Bronchial epithelial cell (primary cell): Measurements from ENCODE around the gene ZNF184. TPM values are rescaled to one million over a fixed set of nuclear protein-coding genes. Genes with fewer than 3 reads are reported as not detected.

Source experiments
- DNase-seq: peaks from one replicate; pipeline ENCODE4 v3.0.0-alpha.2; 2010; ENCODE audit warnings: low read depth
- FAIRE-seq: peaks from 2 replicates; lab custom pipeline; 2011; peaks lifted over from hg19 to GRCh38; lab: Jason Lieb, UNC
- H3K27me3 ChIP-seq: 2 replicates; pipeline ENCODE4 v1.5.1; 2011; ENCODE audit warnings: low read length; ENCODE audit not compliant: control insufficient read depth, insufficient read depth
- H3K36me3 ChIP-seq: 2 replicates; pipeline ENCODE4 v1.5.1; 2011; ENCODE audit warnings: low read length; ENCODE audit not compliant: control insufficient read depth, insufficient read depth
- H3K4me3 ChIP-seq: 2 replicates; pipeline ENCODE4 v1.5.1; 2011; ENCODE audit warnings: mild to moderate bottlenecking, low read depth, low read length, control low read depth
- CTCF ChIP-seq: IDR thresholded peaks from 2 replicates; pipeline ENCODE4 v1.5.1; 2011; ENCODE audit warnings: mild to moderate bottlenecking, moderate library complexity, low read length, control low read depth, inconsistent platforms; ENCODE audit not compliant: insufficient read depth, severe bottlenecking
- total RNA-seq: library from RNA; depleted of rRNA; stranded (reverse); fragments of >200 nt; gene quantifications from 2 replicates; pipeline ENCODE4 v1.2.1, GENCODE V29; 2014

The ZNF184 gene
- total RNA-seq, result 6.0 and 6.8 TPM in 2 replicates

- peak; percentile 91 for DNase-seq
- FAIRE-seq, result no peak
- TF ChIP-seq CTCF, result no peak
Observed at GRCh38 chr6:27472617-27473400, at the start of gene ZNF184. TSS of gene ZNF184 (minus strand) at chr6:27473105. CDS start at chr6:27472294, 811 bp downstream.

GRCh38 chr6:27518881-27519795, 46.2 kb upstream of the ZNF184 start:
- DNase-seq, result peak; percentile 86
- H3K4me3 ChIP-seq, result peak overlapping the region; percentile 90
- H3K27me3 ChIP-seq, result peaks cover 12% of the 10 kb centered on the region
- FAIRE-seq, result no peak
- H3K36me3 ChIP-seq, result no peaks in the 10 kb centered on the region
- TF ChIP-seq CTCF, result peak; percentile 66

More at GRCh38 chr6:27472617-27473400, at the start of gene ZNF184:
- Histone ChIP-seq H3K36me3 (no peaks in the 10 kb centered on the region), H3K27me3 (no peaks in the 10 kb centered on the region), H3K4me3 (peak within 1 kb of the TSS; percentile 69)

GRCh38 chr6:27517928-27518787, 45.3 kb upstream of the ZNF184 start:
- TF ChIP-seq CTCF, result no peak
- peak overlapping the region; percentile 90 for H3K4me3 ChIP-seq
- no peak for DNase-seq
- H3K27me3 ChIP-seq, result peaks cover 12% of the 10 kb centered on the region
- no peak for FAIRE-seq
- H3K36me3 ChIP-seq, result no peaks in the 10 kb centered on the region

- no peak for FAIRE-seq
- Histone ChIP-seq H3K36me3 (no peaks in the 10 kb centered on the region), H3K4me3 (no peak overlapping the region), H3K27me3 (peaks cover 12% of the 10 kb centered on the region)
- DNase-seq, result no peak
- no peak for TF ChIP-seq CTCF
Observed at GRCh38 chr6:27517238-27517637, 44.3 kb upstream of the ZNF184 start.

- no peaks in the 10 kb centered on the region for H3K36me3 ChIP-seq
- FAIRE-seq (no peak), DNase-seq (no peak)
- peaks cover 12% of the 10 kb centered on the region for H3K27me3 ChIP-seq
- no peak overlapping the region for H3K4me3 ChIP-seq
- TF ChIP-seq CTCF, result no peak
Observed at GRCh38 chr6:27514906-27515495, 42.1 kb upstream of the ZNF184 start.
